Measurements from ENCODE around the gene MZF1. TPM values are rescaled to one million over a fixed set of nuclear protein-coding genes. Genes with fewer than 3 reads are reported as not detected.

MZF1 gene
- total and polyA plus RNA-seq, 10 of the 15 experiments (the other 5 are each of a cell fraction or from before 2014, with no cell fraction given) = 0.38 to 14.7 (median 7.2) TPM

DNA sequence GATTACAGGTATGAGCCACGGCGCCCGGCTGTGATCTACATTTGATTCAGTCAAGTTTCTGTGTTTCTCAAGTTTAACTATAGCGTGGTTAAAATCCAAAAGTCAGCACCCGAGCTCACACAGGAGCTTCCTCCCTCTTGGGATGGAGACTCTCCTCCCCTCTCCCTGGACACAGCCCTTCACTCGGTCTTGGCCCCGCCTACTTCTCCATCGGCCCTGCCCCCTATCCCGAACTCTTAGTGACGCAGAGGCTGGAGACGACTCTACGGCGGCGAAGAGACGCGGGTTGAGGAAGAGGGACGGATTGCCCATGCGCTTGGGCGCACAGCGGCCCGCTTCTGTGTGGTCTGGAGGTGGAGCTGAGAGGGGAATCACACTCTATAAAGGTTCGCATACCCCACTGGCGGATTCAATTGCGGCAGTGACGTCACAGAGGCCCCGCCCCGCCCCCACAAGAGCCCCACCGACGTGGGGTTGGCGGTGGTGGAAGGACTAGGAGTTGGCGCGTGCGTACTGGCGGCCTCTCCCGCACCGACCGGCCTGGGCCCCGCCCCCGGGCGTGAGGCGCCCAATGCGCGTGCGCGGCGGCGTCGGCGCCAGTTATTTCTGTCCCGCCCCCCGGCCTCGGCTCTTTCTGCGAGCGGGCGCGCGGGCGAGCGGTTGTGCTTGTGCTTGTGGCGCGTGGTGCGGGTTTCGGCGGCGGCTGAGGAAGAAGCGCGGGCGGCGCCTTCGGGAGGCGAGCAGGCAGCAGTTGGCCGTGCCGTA is 29.1 kb downstream of the MZF1 start, which contains the start of gene TRIM28 (continued):
- TF ChIP-seq, protein P1, sequence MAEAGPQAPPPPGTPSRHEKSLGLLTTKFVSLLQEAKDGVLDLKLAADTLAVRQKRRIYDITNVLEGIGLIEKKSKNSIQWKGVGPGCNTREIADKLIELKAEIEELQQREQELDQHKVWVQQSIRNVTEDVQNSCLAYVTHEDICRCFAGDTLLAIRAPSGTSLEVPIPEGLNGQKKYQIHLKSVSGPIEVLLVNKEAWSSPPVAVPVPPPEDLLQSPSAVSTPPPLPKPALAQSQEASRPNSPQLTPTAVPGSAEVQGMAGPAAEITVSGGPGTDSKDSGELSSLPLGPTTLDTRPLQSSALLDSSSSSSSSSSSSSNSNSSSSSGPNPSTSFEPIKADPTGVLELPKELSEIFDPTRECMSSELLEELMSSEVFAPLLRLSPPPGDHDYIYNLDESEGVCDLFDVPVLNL (IDR thresholded peaks at IDR 0.05; ENCODE audit: low read depth, low read length) = no peak
- TF ChIP-seq ATF7 (IDR thresholded peaks at IDR 0.05; ENCODE audit: low read depth) (peak; percentile 97), PAX8 (IDR thresholded peaks at IDR 0.05) (no peak), SMAD1 (IDR thresholded peaks at IDR 0.05; ENCODE audit: low read depth, partially characterized antibody) (peak; percentile 65), ASH2L (IDR thresholded peaks at IDR 0.05; ENCODE audit: borderline replicate concordance, low read depth) (no peak), IKZF1 (conservative IDR thresholded peaks at IDR 0.05) (peak; percentile 86), GABPA (IDR thresholded peaks at IDR 0.05; ENCODE audit: low read depth) (no peak), WRNIP1 (IDR thresholded peaks at IDR 0.05; ENCODE audit: borderline replicate concordance, low read depth, low read length) (no peak), NFXL1 (IDR thresholded peaks at IDR 0.05; ENCODE audit: borderline replicate concordance) (no peak), SP1 (IDR thresholded peaks at IDR 0.05; ENCODE audit: low read depth, low read length) (peak; percentile 36), EGR1 (IDR thresholded peaks at IDR 0.05; ENCODE audit: borderline replicate concordance in 1 of 2, low read depth in 2 of 2, low read length in 2 of 2) (peak in 1 of 2 experiments; percentile 71; a peak in 2 of 3 replicates), SREBF1 (IDR thresholded peaks at IDR 0.05; ENCODE audit: low read length) (no peak), ZSCAN29 (IDR thresholded peaks at IDR 0.05) (no peak), RB1 (IDR thresholded peaks at IDR 0.05; ENCODE audit: borderline replicate concordance) (peak; percentile 97), JUND (IDR thresholded peaks at IDR 0.05; ENCODE audit: low read depth, low read length) (no peak)
- TF ChIP-seq, protein P2, sequence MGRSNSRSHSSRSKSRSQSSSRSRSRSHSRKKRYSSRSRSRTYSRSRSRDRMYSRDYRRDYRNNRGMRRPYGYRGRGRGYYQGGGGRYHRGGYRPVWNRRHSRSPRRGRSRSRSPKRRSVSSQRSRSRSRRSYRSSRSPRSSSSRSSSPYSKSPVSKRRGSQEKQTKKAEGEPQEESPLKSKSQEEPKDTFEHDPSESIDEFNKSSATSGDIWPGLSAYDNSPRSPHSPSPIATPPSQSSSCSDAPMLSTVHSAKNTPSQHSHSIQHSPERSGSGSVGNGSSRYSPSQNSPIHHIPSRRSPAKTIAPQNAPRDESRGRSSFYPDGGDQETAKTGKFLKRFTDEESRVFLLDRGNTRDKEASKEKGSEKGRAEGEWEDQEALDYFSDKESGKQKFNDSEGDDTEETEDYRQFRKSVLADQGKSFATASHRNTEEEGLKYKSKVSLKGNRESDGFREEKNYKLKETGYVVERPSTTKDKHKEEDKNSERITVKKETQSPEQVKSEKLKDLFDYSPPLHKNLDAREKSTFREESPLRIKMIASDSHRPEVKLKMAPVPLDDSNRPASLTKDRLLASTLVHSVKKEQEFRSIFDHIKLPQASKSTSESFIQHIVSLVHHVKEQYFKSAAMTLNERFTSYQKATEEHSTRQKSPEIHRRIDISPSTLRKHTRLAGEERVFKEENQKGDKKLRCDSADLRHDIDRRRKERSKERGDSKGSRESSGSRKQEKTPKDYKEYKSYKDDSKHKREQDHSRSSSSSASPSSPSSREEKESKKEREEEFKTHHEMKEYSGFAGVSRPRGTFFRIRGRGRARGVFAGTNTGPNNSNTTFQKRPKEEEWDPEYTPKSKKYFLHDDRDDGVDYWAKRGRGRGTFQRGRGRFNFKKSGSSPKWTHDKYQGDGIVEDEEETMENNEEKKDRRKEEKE (IDR thresholded peaks at IDR 0.05) = no peak
- TF ChIP-seq, protein P3, sequence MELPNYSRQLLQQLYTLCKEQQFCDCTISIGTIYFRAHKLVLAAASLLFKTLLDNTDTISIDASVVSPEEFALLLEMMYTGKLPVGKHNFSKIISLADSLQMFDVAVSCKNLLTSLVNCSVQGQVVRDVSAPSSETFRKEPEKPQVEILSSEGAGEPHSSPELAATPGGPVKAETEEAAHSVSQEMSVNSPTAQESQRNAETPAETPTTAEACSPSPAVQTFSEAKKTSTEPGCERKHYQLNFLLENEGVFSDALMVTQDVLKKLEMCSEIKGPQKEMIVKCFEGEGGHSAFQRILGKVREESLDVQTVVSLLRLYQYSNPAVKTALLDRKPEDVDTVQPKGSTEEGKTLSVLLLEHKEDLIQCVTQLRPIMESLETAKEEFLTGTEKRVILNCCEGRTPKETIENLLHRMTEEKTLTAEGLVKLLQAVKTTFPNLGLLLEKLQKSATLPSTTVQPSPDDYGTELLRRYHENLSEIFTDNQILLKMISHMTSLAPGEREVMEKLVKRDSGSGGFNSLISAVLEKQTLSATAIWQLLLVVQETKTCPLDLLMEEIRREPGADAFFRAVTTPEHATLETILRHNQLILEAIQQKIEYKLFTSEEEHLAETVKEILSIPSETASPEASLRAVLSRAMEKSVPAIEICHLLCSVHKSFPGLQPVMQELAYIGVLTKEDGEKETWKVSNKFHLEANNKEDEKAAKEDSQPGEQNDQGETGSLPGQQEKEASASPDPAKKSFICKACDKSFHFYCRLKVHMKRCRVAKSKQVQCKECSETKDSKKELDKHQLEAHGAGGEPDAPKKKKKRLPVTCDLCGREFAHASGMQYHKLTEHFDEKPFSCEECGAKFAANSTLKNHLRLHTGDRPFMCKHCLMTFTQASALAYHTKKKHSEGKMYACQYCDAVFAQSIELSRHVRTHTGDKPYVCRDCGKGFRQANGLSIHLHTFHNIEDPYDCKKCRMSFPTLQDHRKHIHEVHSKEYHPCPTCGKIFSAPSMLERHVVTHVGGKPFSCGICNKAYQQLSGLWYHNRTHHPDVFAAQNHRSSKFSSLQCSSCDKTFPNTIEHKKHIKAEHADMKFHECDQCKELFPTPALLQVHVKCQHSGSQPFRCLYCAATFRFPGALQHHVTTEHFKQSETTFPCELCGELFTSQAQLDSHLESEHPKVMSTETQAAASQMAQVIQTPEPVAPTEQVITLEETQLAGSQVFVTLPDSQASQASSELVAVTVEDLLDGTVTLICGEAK (IDR thresholded peaks at IDR 0.05; ENCODE audit: borderline replicate concordance) = peak; percentile 5; the same call in 1 of the 2 replicates
- TF ChIP-seq, protein P4, sequence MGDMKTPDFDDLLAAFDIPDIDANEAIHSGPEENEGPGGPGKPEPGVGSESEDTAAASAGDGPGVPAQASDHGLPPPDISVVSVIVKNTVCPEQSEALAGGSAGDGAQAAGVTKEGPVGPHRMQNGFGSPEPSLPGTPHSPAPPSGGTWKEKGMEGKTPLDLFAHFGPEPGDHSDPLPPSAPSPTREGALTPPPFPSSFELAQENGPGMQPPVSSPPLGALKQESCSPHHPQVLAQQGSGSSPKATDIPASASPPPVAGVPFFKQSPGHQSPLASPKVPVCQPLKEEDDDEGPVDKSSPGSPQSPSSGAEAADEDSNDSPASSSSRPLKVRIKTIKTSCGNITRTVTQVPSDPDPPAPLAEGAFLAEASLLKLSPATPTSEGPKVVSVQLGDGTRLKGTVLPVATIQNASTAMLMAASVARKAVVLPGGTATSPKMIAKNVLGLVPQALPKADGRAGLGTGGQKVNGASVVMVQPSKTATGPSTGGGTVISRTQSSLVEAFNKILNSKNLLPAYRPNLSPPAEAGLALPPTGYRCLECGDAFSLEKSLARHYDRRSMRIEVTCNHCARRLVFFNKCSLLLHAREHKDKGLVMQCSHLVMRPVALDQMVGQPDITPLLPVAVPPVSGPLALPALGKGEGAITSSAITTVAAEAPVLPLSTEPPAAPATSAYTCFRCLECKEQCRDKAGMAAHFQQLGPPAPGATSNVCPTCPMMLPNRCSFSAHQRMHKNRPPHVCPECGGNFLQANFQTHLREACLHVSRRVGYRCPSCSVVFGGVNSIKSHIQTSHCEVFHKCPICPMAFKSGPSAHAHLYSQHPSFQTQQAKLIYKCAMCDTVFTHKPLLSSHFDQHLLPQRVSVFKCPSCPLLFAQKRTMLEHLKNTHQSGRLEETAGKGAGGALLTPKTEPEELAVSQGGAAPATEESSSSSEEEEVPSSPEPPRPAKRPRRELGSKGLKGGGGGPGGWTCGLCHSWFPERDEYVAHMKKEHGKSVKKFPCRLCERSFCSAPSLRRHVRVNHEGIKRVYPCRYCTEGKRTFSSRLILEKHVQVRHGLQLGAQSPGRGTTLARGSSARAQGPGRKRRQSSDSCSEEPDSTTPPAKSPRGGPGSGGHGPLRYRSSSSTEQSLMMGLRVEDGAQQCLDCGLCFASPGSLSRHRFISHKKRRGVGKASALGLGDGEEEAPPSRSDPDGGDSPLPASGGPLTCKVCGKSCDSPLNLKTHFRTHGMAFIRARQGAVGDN (IDR thresholded peaks at IDR 0.05) = peak; percentile 95
